Measurements from ENCODE around the gene CCDC51.

CCDC51 gene

DNA sequence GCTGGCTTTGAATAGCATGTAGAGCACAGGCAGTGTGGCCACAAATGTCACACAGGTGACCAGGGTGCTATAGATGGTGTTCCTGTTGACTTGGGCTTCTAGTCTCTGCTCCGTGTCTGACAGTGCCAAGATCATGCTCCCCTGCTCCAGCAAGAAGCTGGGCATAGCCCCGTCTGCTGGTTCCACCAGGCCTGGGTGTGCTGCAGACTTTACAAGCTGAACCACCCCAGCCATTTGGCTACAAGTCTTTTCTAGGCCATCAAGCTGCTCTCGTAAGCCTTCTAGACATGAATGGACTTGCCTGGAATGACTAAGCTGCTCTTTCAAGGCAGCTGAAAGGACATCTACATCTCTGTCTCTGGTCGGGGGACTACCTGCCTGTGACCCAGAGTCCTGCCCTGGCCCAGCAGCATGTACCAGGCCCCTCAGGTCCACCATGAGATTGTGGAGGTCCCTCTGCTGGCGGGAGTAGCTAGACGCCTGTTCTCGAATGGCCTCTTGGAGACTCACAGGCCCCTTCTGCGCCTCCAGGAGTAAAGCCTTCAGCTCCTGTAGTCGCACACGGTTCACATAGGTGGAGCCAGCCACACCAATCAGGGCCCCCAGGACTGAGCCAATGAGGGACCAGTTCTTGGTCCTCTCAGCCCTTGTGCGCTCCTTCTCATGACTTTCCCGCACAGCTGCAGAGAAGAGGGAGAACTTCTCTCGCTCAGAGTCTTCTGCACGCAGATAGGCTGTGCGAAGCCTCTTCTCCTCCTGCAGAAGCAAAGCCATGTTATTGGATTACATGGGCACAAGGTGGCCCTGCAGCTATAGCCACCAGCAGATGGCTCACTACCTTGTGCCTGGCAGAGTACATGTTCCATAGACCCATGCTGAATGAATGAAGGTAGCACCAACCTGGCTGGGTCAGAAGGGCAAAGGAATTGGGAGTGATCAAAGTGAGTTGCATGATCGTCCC lies 7.2 kb downstream of the CCDC51 start:
- no peak for FAIRE-seq

- FAIRE-seq, result no peak
These were observed 8.5 kb downstream of the CCDC51 start for GRCh38 chr3:48431224-48432029.

- FAIRE-seq, result no peak
These were observed 9.2 kb downstream of the CCDC51 start for GRCh38 chr3:48430708-48431101.

DNA sequence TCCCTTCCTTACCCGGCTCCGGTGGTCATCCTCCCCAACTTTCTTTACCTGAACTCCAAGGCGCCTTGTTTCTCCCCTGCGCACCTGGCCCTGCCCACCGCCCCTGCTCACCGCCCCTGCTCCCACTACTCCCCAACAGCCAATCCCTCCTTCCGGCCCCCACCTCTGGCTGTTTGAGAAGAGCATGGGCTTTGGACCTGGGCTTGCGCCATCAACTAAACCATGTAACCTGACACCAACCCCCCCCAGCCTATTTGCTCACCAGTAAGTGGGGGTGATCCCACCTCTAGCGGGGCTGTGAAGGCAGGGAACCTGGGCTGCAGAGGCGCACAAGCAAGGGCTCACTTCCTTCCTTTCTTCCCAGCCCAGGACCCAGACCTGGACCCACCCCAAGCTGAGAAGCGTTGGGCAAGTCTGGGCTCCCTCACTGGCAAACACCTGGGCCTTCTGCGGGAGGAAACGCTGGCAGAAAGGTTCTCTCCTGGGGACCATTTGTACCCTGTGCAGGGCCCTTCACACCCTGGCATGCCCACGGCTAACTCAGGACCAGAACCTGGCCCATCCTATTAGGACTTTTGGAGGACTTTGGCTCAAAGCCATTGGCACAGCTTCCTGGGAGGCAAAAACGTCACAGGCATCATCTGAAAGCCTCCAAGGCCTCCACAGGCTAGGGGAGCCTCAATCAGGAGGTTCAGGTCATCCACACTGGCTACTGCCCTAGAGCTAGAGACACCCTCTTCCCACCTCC lies 9.8 kb downstream of the CCDC51 start, which contains the start of gene PLXNB1:
Gene PLXNB1, minus strand, starts transcription at position 127 of the 748 bp plus-strand sequence. CDS start 5,475 bp downstream, outside the sequence.
- no peak for FAIRE-seq

- FAIRE-seq, result no peak
These were observed 10.5 kb downstream of the CCDC51 start for GRCh38 chr3:48429317-48429959.

DNA sequence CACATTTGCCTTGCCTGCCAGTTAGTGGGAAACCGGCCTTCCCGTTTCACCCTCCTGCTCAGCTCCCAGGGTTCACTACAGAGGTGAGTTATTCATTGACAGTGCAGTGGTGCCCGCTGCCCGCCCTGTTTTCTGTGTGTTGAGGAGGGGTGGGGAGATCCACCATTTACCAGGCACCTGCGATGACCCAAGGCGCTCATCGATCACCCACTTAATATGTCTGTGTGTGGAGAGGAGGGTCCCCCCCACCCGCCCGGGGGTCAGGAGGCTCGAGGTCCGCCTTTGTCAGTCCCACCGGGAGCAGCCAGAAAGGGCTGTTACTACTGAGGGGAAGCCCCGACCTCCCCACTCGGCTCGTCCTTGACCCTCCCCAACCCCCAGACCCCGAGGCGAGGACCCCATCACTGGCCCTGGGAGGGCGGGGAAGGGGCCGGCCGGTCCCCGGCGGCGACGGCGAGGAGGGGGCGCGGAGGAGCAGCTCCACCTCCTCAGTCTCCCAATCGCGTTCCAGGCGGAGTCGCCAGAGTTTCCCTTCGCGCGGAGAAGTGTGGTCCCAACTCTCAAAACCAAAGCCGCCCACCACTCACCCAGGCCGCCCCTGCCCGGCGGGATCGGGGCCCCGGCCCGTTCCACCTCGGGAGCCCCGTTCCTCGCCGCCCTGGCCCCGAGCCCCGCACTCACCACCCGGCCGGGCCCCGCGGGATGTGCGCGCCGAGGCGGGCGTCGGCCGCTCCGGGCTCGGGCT lies 11.2 kb downstream of the CCDC51 start:
- FAIRE-seq, result no peak

DNA sequence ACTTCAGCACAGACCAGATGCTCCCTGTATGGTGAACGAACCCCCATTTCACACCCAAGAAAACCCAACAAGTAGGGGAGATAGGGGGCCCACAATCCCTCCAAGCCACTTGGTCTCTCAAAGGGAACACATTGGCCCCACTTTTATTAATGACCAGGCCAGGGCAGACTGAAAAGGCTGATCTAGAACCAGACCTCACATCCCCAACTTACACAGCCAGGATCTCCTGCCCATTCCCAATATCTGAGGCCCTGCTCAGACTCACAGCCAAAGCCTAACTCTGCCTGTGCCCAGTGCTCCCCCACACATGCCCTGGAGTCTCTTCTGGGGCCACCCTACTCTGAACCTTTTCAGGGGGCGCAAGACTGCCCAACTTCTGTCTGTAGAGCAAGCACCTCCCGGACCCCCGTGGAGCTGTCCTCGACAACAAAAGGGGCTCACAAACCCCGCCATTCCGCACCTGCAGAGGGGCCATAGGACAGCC lies 11.8 kb downstream of the CCDC51 start:
- FAIRE-seq, result no peak

- no peak for FAIRE-seq
These were observed 12.3 kb downstream of the CCDC51 start for GRCh38 chr3:48427630-48427962.

DNA sequence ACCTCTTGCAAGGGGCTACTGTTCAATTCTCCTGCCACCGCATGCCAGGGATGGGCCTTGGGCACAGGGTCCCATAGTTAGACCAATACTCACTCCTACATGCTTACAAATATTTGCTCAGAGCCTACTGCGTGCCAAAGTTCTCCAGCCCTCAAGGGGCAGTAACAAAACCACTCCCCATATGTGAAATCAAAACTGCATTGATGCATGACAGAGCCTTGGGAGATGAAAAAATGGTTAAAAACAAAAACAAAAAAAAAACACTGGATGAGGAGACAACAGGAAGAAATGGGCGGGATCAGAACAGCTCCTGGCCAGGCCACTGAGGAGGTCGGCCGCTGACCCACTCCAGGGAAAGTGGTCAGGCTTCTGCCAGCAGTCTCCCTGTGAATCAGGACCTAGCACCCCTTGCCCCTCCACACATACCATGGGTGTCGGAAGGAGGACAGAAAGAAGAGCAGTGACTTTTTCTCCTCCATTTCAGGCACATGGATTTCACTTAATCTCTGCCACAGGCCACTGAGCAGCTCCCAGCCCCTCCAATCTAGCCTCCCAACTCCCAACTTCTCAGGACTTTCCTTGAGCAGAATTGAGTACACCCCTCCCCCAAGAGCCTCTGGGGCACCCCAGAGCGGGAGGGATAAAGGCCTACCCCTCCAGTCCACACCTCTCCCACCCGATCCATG lies 12.8 kb downstream of the CCDC51 start:
- FAIRE-seq, result no peak

- FAIRE-seq, result no peak
These were observed 13.5 kb downstream of the CCDC51 start for GRCh38 chr3:48426401-48426909.

GRCh38 chr3:48425281-48425812 lies 14.6 kb downstream of the CCDC51 start:
- FAIRE-seq, result no peak

DNA sequence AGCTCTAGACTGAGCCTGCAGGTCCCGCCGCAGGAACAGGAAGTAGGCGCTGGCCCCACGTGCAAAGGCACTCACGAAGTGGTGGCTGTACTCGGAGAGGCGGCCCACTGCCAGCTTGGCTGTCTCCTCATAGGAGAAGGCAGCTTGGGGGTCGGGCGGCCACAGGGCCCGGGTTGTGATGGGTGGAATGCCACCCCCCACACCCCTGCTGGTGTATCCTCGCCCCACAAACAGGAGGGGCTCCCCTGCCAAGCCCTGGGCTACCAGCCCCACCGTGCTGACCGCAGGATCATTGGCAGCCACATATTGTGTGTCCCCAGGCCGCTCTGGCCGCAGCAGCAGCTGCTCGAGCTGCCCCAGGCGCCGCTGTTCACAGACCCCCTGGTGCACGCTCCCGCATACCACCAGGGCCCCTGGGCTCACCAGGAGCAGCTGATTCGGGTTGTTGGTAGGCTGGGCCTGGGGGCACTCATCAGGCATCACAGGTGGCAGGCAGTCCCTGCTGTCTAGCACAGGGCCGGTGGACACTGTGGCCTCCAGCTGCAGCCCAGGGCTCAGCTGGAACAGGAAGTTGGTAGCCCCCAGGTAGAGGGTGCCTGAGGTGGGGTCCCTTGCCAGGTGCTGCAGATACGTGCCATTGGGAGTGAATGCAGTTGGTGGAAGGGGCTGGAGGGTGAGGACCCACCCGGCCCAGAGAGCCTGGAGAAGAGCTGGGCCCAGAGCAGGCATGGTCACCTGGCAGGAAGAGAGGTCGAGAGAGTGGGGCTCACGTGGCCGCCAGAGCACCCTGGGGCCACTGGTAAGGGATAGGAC lies 15.8 kb downstream of the CCDC51 start:
- no peak for FAIRE-seq

DNA sequence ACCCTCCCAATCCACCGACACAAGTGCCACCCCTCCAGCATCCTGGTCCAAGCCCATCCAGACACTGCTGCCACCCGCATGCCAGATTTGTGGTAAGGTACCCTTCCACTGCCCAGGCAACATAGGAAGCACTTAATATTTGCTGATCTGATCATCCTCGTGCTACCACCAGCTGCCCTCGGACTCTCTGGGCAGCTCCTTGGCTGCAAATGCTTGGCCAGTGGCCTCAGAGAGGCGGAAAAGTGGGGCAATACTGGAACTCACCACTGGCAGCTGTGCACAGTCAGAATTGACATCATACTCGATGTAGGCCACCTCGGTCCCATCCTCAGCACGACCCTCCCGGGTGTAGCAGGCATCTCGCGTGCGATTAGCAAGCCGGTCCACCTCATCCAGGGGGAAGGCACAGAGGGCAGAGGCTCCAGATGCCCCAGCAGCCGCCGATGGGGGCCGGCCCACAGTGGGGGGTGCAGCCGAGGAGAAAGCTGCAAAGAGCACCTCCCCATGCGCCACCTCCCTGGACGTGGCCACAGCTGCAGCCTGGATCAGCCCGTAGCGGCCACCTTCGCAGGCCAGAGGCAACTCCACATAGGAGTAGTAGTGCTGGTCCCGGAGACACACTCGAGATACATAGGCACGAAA lies 16.6 kb downstream of the CCDC51 start:
- FAIRE-seq, result no peak

GRCh38 chr3:48422681-48423080 lies 17.2 kb downstream of the CCDC51 start:
- FAIRE-seq, result no peak

GRCh38 chr3:48422272-48422671 lies 17.6 kb downstream of the CCDC51 start:
- no peak for FAIRE-seq

- no peak for FAIRE-seq
These were observed 19.4 kb downstream of the CCDC51 start for GRCh38 chr3:48420561-48420960.

- no peak for FAIRE-seq
These were observed 20.3 kb downstream of the CCDC51 start for GRCh38 chr3:48419597-48419996.

DNA sequence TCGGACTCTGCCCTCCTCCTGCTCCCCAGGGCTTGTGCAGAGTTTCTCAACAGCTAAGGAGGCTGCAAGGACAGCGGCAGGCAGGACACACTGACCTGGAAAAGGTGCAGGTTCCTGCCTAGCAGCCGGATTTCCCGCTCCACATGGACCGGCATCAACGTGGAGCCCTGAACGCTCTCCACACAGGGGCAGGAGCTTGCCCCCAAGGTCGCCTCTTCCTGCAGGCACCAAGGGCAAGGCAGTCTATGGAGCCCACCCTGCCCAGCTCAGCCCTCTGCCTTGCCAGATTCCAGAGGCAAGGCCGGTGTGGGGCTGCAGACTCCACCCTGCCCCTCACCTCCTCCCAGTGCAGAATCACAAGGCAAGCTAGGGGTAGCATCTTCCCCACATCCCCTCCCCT lies 20.8 kb downstream of the CCDC51 start:
- no peak for FAIRE-seq

DNA sequence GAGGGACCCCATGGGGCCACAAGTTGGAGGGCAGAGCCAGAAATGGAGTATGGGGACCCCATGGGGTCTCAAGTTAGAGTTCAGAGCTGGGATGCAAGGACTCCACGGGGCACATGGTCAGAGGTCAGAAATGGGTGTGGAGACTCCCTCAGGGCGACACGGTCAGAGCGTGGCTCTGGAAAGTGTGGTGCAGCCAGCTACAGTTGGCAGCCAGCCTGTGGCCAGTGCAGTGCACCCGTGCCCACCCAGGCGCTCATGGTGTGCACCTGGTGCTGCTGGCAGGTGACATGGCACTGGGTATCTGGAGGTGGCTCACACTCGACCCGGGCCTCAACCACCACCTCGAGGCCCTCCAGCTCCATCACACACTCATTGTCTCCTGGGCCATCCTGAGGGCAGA lies 21.3 kb downstream of the CCDC51 start:
- FAIRE-seq, result no peak
